Measurements from ENCODE around the gene RRAS. TPM values are rescaled to one million over a fixed set of nuclear protein-coding genes. Genes with fewer than 3 reads are reported as not detected.

Gene RRAS
- polyA plus RNA-seq, 1 experiment: 64.2 TPM

DNA sequence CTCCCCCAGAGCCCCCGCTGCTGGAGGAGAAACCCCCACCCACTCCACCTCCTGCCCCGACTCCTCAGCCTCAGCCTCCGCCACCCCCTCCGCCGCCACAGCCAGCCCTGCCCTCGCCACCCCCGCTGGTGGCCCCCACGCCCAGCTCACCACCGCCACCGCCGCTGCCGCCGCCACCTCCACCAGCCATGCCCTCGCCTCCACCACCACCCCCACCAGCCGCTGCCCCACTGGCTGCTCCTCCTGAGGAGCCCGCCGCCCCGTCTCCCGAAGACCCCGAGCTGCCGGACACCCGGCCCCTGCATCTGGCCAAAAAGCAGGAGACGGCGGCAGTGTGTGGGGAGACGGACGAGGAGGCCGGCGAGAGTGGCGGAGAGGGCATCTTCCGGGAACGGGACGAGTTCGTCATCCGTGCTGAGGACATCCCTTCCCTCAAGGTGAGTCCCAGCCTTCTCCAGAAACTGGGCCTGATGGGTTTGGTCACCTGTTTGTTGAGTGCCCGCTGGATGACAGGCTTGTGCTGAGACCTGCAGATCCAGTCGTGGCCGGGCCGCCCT lies 38.4 kb downstream of the RRAS start:
- Histone ChIP-seq H3K27me3 (ENCODE audit: control insufficient read depth, insufficient read depth, low read length) (no peaks in the 10 kb centered on the region), H3K27ac (ENCODE audit: low read depth, low read length) (no peak overlapping the region), H3K9me3 (ENCODE audit: control insufficient read depth, insufficient read depth, low read length) (no peaks in the 10 kb centered on the region; the same call in 1 of the 2 replicates), H3K4me3 (ENCODE audit: low read depth, low read length) (no peak overlapping the region)
- POLR2A ChIA-PET: no interaction called here
- CTCF ChIA-PET: no interaction called here
- TF ChIP-seq, protein P1, sequence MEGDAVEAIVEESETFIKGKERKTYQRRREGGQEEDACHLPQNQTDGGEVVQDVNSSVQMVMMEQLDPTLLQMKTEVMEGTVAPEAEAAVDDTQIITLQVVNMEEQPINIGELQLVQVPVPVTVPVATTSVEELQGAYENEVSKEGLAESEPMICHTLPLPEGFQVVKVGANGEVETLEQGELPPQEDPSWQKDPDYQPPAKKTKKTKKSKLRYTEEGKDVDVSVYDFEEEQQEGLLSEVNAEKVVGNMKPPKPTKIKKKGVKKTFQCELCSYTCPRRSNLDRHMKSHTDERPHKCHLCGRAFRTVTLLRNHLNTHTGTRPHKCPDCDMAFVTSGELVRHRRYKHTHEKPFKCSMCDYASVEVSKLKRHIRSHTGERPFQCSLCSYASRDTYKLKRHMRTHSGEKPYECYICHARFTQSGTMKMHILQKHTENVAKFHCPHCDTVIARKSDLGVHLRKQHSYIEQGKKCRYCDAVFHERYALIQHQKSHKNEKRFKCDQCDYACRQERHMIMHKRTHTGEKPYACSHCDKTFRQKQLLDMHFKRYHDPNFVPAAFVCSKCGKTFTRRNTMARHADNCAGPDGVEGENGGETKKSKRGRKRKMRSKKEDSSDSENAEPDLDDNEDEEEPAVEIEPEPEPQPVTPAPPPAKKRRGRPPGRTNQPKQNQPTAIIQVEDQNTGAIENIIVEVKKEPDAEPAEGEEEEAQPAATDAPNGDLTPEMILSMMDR (IDR thresholded peaks at IDR 0.05; ENCODE audit: low read depth, low read length): no peak
- DNase-seq (ENCODE audit: low read depth, low spot score): no peak

- H3K9me3 ChIP-seq (ENCODE audit: control insufficient read depth, insufficient read depth, low read length): no peaks in the 10 kb centered on the region; the same call in 1 of the 2 replicates
- ChIA-PET POLR2A (interaction anchor here (0.6 kb wide), 1 partner anchor 12 kb away, joined by 3 read pairs; no protein-coding TSS in a partner anchor), CTCF (interaction anchor here (1.5 kb wide), 1 partner anchor 30 kb away, joined by 3 read pairs; no protein-coding TSS in a partner anchor)
- no peak overlapping the region for H3K27ac ChIP-seq (ENCODE audit: low read depth, low read length)
- no peak for DNase-seq (ENCODE audit: low read depth, low spot score)
- no peaks in the 10 kb centered on the region for H3K27me3 ChIP-seq (ENCODE audit: control insufficient read depth, insufficient read depth, low read length)
- H3K4me3 ChIP-seq (ENCODE audit: low read depth, low read length): no peak overlapping the region
- TF ChIP-seq, protein P1 (IDR thresholded peaks at IDR 0.05; ENCODE audit: low read depth, low read length): no peak
Measured at GRCh38 chr19:49599378-49600295, 40.3 kb downstream of the RRAS start.

DNA sequence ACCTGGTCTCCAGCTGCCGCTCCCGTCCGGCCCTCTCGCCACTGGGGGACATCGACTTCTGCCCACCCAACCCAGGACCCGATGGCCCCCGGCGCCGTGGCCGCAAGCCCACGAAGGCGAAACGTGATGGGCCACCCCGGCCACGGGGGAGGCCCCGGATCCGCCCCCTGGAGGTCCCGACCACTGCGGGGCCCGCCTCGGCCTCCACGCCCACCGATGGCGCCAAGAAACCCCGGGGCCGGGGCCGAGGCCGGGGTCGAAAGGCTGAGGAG lies 42.3 kb downstream of the RRAS start:
- Histone ChIP-seq H3K4me3 (ENCODE audit: low read depth, low read length) (no peak overlapping the region), H3K27me3 (ENCODE audit: control insufficient read depth, insufficient read depth, low read length) (no peaks in the 10 kb centered on the region), H3K27ac (ENCODE audit: low read depth, low read length) (no peak overlapping the region), H3K9me3 (ENCODE audit: control insufficient read depth, insufficient read depth, low read length) (no peaks in the 10 kb centered on the region; the same call in 1 of the 2 replicates)
- TF ChIP-seq, protein P1 (IDR thresholded peaks at IDR 0.05; ENCODE audit: low read depth, low read length): no peak
- DNase-seq (ENCODE audit: low read depth, low spot score): no peak
- CTCF ChIA-PET: no interaction called here
- POLR2A ChIA-PET: no interaction called here

DNA sequence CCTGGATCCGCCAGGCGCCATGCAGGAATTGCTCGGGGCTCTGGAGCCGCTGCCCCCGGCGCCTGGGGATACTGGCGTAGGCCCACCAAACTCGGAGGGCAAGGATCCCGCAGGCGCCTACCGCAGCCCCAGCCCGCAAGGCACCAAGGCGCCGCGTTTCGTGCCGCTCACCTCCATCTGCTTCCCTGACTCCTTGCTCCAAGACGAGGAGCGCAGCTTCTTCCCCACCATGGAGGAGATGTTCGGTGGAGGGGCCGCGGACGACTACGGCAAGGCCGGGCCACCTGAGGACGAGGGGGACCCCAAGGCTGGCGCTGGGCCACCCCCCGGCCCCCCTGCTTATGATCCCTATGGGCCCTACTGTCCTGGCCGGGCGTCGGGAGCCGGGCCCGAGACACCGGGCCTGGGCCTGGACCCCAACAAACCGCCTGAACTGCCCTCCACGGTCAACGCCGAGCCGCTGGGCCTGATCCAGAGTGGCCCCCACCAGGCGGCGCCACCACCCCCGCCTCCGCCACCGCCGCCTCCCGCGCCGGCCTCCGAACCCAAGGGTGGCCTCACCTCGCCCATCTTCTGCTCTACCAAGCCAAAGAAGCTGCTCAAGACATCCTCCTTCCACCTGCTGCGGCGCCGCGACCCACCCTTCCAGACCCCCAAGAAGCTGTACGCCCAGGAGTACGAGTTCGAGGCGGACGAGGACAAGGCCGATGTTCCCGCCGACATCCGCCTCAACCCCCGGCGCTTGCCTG lies 42.8 kb downstream of the RRAS start:
- H3K9me3 ChIP-seq (ENCODE audit: control insufficient read depth, insufficient read depth, low read length): no peaks in the 10 kb centered on the region; the same call in 1 of the 2 replicates
- TF ChIP-seq, protein P1 (IDR thresholded peaks at IDR 0.05; ENCODE audit: low read depth, low read length): no peak
- POLR2A ChIA-PET: no interaction called here
- DNase-seq (ENCODE audit: low read depth, low spot score): no peak
- no peaks in the 10 kb centered on the region for H3K27me3 ChIP-seq (ENCODE audit: control insufficient read depth, insufficient read depth, low read length)
- no peak overlapping the region for H3K4me3 ChIP-seq (ENCODE audit: low read depth, low read length)
- CTCF ChIA-PET: no interaction called here
- H3K27ac ChIP-seq (ENCODE audit: low read depth, low read length): no peak overlapping the region

Measured in AG04450 (cell line).